Retina (tissue), 1 donor: ENCODE measurements around the gene ZNF488.
A peak's percentile ranks its signal among the peaks of the same experiment; 100 is the strongest.
"Not testable (repeated sequence)": the region's sequence is repeated elsewhere in the genome, so short reads cannot be mapped to it uniquely, and the experiment has no call there.

Experiments
- DNase-seq: peaks from one replicate; pipeline ENCODE4 v3.0.0-alpha.2; 2016

Gene ZNF488

GRCh38 chr10:47409171-47409865 is 25.2 kb upstream of the ZNF488 start:
- DNase-seq, result peak; percentile 85

GRCh38 chr10:47408606-47409005 is 24.5 kb upstream of the ZNF488 start:
- no peak for DNase-seq

- DNase-seq, result no peak
Observed at GRCh38 chr10:47406870-47407691, 23.0 kb upstream of the ZNF488 start.

- DNase-seq, result no peak
Observed at GRCh38 chr10:47406548-47406869, 22.4 kb upstream of the ZNF488 start.

GRCh38 chr10:47405857-47406547 is 21.9 kb upstream of the ZNF488 start:
- DNase-seq, result no peak

GRCh38 chr10:47404937-47405336 is 20.8 kb upstream of the ZNF488 start:
- DNase-seq, result no peak

- peak; percentile 81 for DNase-seq
Observed at GRCh38 chr10:47404446-47404845, 20.4 kb upstream of the ZNF488 start.

- no peak for DNase-seq
Observed at GRCh38 chr10:47403446-47404318, 19.6 kb upstream of the ZNF488 start.

- peak; percentile 82 for DNase-seq
Observed at GRCh38 chr10:47402641-47403301, 18.7 kb upstream of the ZNF488 start.

GRCh38 chr10:47401874-47402640 is 18.0 kb upstream of the ZNF488 start:
- DNase-seq, result peak; percentile 37

GRCh38 chr10:47401210-47401609 is 17.1 kb upstream of the ZNF488 start:
- no peak for DNase-seq

- no peak for DNase-seq
Observed at GRCh38 chr10:47400786-47401185, 16.7 kb upstream of the ZNF488 start.

- no peak for DNase-seq
Observed at GRCh38 chr10:47400251-47400650, 16.2 kb upstream of the ZNF488 start.

GRCh38 chr10:47397256-47397655 is 13.2 kb upstream of the ZNF488 start:
- DNase-seq, result no peak

- no peak for DNase-seq
Observed at GRCh38 chr10:47396311-47396717, 12.2 kb upstream of the ZNF488 start.

- no peak for DNase-seq
Observed at GRCh38 chr10:47389619-47390018, 5.5 kb upstream of the ZNF488 start.

GRCh38 chr10:47388879-47389278 is 4.8 kb upstream of the ZNF488 start:
- DNase-seq, result no peak

- DNase-seq, result not testable (repeated sequence)
Observed at GRCh38 chr10:47386104-47386503, 2.0 kb upstream of the ZNF488 start.

- DNase-seq, result peak; percentile 34
Observed at GRCh38 chr10:47383261-47384147, 589 bp downstream of the ZNF488 start.
